Calu3 (cell line): Measurements from ENCODE around the gene CD180. TPM values are rescaled to one million over a fixed set of nuclear protein-coding genes. Genes with fewer than 3 reads are reported as not detected.
A peak's percentile ranks its signal among the peaks of the same experiment; 100 is the strongest.

Source experiments
- BruUV-seq: library from RNA; stranded (reverse); fragments of 400-500 nt; replicated peaks from 2 replicates; lab custom pipeline; 2021; lab: Mats Ljungman, UMichigan
- CTCF ChIA-PET: fragments of 300-600 bp; sonication (Branson Sonifier 250); formaldehyde crosslinking; loops from one replicate; lab custom pipeline; 2022; ENCODE audit warnings: antibody characterized with exemption; lab: Charles Lee
- DNase-seq: peaks from one replicate; pipeline ENCODE4 v3.0.0; 2022
- H3K27ac Mint-ChIP-seq: one replicate; pipeline ENCODE4 v1.8.0; 2022; ENCODE audit warnings: mixed read lengths; ENCODE audit not compliant: unreplicated experiment
- H3K27me3 Mint-ChIP-seq: one replicate; pipeline ENCODE4 v1.8.0; 2022; ENCODE audit warnings: mixed read lengths; ENCODE audit not compliant: unreplicated experiment
- H3K36me3 Mint-ChIP-seq: one replicate; pipeline ENCODE4 v1.8.0; 2022; ENCODE audit warnings: mild to moderate bottlenecking, moderate library complexity, mixed read lengths; ENCODE audit not compliant: insufficient read depth, unreplicated experiment
- H3K4me1 Mint-ChIP-seq: one replicate; pipeline ENCODE4 v1.8.0; 2022; ENCODE audit warnings: mild to moderate bottlenecking, low read depth, mixed read lengths; ENCODE audit not compliant: unreplicated experiment
- H3K4me3 Mint-ChIP-seq: one replicate; pipeline ENCODE4 v1.8.0; 2022; ENCODE audit warnings: mild to moderate bottlenecking, low read depth, moderate library complexity, mixed read lengths; ENCODE audit not compliant: unreplicated experiment
- H3K9me3 Mint-ChIP-seq: one replicate; pipeline ENCODE4 v1.8.0; 2022; ENCODE audit warnings: low read depth, mixed read lengths; ENCODE audit not compliant: unreplicated experiment
- CTCF ChIP-seq: fragments of 200-600 bp; IDR thresholded peaks from one replicate; pipeline ENCODE4 v1.8.0; 2022; ENCODE audit warnings: antibody characterized with exemption; ENCODE audit not compliant: unreplicated experiment
- intact Hi-C: fragments of 100-400 bp; cut with micrococcal nuclease; formaldehyde crosslinking; loops from one replicate; pipeline ENCODE4 v1.10.0; 2022; ENCODE audit not compliant: unreplicated experiment
- total RNA-seq: library from RNA; stranded (reverse); gene quantifications from 2 replicates; pipeline ENCODE4 v1.2.3, GENCODE V29; 2022

CD180 gene
- total RNA-seq, 1 experiment from 2014 or later = not detected

DNA sequence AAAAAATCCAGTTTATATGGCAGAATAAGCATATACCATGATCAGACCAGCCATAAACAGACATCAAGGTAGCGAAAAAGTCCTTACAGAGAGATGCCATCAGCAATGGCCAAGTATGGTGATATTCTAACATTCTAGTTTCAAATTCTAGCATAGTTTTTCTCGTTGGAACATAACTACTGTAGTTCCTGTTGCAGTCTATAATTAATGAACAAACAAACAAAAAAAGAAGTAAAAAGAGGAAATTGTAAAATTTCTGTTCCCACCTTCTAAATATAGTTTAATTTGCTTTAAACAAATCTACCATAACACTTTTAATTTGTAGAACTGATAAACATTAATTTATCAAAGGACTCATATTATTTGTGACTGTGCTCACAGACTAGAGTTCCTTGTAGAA, 9.9 kb upstream of the CD180 start:
- intact Hi-C loops = loop anchor here (5.0 kb wide), 1 partner anchor 219 kb away; no protein-coding TSS in a partner anchor
- no peak for TF ChIP-seq CTCF

GRCh38 chr5:67205981-67206380, 9.4 kb upstream of the CD180 start:
- intact Hi-C loops = loop anchor here (5.0 kb wide), 1 partner anchor 219 kb away; no protein-coding TSS in a partner anchor
- no peak for DNase-seq
- Mint-ChIP-seq H3K27me3 (no peaks in the 10 kb centered on the region), H3K4me1 (peaks cover 55% of the 10 kb centered on the region), H3K36me3 (no peaks in the 10 kb centered on the region), H3K4me3 (no peak overlapping the region), H3K9me3 (no peaks in the 10 kb centered on the region), H3K27ac (peak overlapping the region; percentile 39)
- no peak for TF ChIP-seq CTCF
- CTCF ChIA-PET = interaction anchor here (2.5 kb wide), 1 partner anchor 40 kb away, joined by 22 read pairs; no protein-coding TSS in a partner anchor
- BruUV-seq = no TSS peak

More for the DNA sequence above, 9.9 kb upstream of the CD180 start:
- no peaks in the 10 kb centered on the region for H3K36me3 Mint-ChIP-seq
- no peaks in the 10 kb centered on the region for H3K27me3 Mint-ChIP-seq
- peaks cover 55% of the 10 kb centered on the region for H3K4me1 Mint-ChIP-seq
- peak overlapping the region; percentile 80 for H3K27ac Mint-ChIP-seq
- no peak for DNase-seq
- no peak overlapping the region for H3K4me3 Mint-ChIP-seq
- no peaks in the 10 kb centered on the region for H3K9me3 Mint-ChIP-seq
- BruUV-seq = no TSS peak
- CTCF ChIA-PET = interaction anchor here (0.9 to 2.5 kb wide), 6 partner anchors 9 to 1046 kb away, joined by 3 to 22 read pairs (median 4); partner anchors contain the start of gene CD180

GRCh38 chr5:67204821-67205220, 8.2 kb upstream of the CD180 start:
- H3K27me3 Mint-ChIP-seq = no peaks in the 10 kb centered on the region
- CTCF ChIA-PET = interaction anchor here (0.7 kb wide), 1 partner anchor 48 kb away, joined by 3 read pairs; no protein-coding TSS in a partner anchor
- peaks cover 55% of the 10 kb centered on the region for H3K4me1 Mint-ChIP-seq

GRCh38 chr5:67203701-67204074, 7.1 kb upstream of the CD180 start:
- Mint-ChIP-seq H3K9me3 (no peaks in the 10 kb centered on the region), H3K4me1 (peaks cover 47% of the 10 kb centered on the region), H3K27me3 (no peaks in the 10 kb centered on the region), H3K36me3 (no peaks in the 10 kb centered on the region), H3K4me3 (no peak overlapping the region), H3K27ac (no peak overlapping the region)
- DNase-seq = no peak
- intact Hi-C loops = no loop called here
- BruUV-seq = no TSS peak
- CTCF ChIA-PET = interaction anchor here (0.6 kb wide), 1 partner anchor 116 kb away, joined by 3 read pairs; no protein-coding TSS in a partner anchor
- no peak for TF ChIP-seq CTCF

More at GRCh38 chr5:67204821-67205220, 8.2 kb upstream of the CD180 start:
- Mint-ChIP-seq H3K36me3 (no peaks in the 10 kb centered on the region), H3K9me3 (no peaks in the 10 kb centered on the region), H3K4me3 (no peak overlapping the region), H3K27ac (no peak overlapping the region)
- no peak for DNase-seq
- no peak for TF ChIP-seq CTCF
- no TSS peak for BruUV-seq
- intact Hi-C loops = loop anchor here (5.0 kb wide), 1 partner anchor 218 kb away; no protein-coding TSS in a partner anchor
